HG02610 (cell line): ENCODE data around the gene EMP1.

ENCODE experiments used
- ATAC-seq: cut with Tn5 transposase; IDR thresholded peaks from one replicate; pipeline ENCODE4 v1.9.1; 2021; ENCODE audit warnings: mild to moderate bottlenecking, moderate library complexity; ENCODE audit not compliant: unreplicated experiment

EMP1 gene

DNA sequence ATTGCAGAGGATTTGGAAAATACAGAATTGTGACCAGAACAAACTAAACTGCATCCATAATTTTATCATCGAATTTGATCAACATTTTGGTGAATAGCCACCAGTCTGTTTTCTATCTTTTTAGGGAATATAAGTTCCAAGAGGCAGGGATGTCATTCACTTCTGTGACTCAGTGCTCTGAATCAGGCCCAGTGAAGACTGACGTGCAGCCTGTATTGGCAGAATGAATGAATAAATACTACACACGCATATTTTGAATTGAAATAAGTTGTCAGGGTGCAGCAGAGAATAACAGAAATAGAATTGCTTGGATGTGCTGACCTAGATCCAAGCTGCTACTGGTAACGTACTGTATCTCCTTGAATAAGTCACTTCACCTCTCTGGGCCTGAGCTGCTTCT, 1.3 kb upstream of the EMP1 start:
- no peak for ATAC-seq

DNA sequence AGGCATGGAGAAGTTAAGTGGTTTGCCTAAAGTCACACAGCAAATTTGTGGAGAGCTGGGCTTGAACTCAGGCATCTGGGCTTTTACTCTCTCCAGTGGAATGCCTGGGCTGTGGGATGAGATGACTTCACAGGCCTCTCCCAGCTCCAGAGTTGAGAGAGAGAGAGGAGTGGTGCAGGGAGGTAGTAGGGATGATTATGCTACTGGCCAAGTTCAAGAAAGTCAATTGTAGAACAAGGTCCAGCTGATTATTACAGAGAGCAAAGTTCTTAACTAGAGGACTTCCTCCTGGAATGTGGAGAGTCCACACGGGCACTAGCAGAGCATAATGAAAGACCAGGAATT, 769 bp upstream of the EMP1 start:
- ATAC-seq: no peak

GRCh38 chr12:13197032-13197431, 506 bp downstream of the EMP1 start:
- no peak for ATAC-seq

DNA sequence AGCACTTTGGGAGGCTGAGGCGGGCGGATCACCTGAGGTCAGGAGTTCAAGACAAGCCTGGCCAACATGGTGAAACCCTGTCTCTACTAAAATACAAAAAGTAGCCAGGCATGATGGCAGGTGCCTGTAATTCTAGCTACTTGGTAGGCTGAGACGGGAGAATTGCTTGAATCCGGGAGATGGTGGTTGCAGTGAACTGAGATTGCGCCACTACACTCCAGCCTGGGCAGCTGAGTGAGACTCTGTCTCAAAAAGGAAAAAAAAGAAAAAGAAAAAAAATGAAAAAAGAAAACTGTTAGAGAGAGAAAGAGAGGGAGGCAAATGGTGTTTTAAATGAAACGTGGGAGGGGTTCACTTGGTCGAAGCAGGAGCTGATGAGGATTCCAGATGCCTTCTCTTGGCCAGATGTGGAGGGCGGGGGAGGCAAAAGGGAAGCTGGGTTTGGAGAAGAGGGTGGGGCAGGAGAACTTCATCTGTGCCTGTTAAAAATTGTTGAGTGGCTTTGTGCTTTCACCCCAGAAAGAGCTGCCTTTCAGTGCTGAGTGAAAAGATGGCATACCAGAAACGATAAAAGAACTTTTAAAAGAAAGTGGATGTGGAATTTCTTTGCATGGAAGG, 1.1 kb downstream of the EMP1 start:
- no peak for ATAC-seq

GRCh38 chr12:13198241-13198640, 1.7 kb downstream of the EMP1 start:
- no peak for ATAC-seq

GRCh38 chr12:13198876-13199275, 2.4 kb downstream of the EMP1 start:
- no peak for ATAC-seq

- no peak for ATAC-seq
Observed at GRCh38 chr12:13199592-13199991, 3.1 kb downstream of the EMP1 start.

DNA sequence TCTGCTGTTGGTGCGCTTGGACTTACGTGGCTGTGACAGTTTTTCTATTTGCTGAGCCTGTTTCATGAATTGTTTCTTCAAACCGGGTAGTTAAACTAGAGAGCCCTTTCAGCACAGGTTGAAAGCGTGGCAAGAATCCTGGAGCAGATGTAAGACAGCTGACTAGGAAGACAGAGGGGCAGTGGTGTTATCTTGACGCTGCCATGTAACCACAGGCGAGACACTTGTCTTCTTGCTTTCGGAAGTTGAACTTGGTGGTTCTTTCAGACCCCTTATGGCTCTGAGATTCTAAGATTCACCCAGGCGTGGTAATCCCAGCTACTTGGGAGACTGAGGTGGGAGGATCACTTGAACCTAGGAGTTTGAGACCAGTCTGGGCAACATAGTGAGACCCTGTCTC, 4.3 kb downstream of the EMP1 start:
- no peak for ATAC-seq

DNA sequence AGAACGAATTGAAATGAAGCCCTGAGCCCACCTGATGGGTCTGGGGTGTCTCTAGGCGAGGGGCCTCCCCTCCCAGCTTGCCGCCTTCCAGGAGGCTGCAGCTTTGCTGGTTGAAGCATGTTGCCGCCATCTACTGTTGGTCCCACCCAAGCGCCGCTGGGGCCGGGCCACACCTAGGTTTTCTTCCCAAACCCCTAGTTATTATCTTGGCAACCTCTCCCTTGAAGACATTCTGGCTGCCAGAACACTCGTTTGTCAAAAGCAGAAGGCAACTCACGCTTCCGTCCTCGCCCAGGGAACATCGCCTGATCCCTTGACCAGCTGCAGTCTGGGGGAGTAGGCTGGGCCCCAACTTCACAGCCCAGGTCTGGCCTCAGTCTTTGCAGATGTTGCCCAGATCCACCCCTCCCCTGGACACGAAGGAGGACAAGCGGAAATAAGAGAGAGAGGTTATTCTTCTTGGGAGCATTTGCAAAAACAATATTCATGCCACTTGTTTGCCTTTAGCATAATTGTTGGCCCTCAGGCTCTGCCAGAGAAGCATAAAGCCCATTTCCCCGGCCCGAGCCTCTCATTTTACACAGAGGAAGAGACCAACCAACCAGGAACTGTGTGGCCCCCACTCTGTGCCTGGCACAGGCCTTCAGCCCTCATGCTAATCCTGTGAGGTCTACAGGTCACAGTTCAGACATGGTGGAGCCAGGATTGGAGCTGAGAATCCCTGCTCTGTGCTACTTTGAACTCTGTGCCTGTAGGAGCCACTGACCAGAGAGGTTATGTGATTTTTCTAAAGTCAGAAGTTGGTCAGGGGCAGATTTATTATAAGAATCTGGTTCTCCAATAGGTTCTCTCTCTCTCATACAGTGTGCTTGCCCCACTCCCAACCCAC, 6.8 kb downstream of the EMP1 start:
- ATAC-seq: no peak

DNA sequence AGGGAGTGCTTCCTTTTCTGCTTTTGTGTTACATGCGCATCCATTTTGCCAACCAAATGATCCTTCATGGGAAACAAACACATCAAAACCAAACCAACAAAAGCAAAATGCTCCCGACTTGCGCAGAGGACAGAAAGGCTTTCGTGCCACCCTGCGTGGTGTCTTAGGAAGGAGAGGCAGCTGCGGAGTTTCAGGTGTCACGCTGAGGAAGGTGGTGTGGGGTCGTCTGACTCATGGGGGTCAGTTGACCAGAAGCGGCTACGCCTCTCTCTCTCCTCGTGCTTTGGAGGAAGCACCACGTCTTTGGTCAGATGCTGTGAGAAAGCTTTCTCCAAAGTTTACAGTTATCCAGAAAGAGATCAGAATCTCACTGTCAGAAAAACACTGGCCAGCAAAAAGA, 7.9 kb downstream of the EMP1 start:
- ATAC-seq: no peak

- no peak for ATAC-seq
Observed at GRCh38 chr12:13205809-13206559, 9.5 kb downstream of the EMP1 start.

DNA sequence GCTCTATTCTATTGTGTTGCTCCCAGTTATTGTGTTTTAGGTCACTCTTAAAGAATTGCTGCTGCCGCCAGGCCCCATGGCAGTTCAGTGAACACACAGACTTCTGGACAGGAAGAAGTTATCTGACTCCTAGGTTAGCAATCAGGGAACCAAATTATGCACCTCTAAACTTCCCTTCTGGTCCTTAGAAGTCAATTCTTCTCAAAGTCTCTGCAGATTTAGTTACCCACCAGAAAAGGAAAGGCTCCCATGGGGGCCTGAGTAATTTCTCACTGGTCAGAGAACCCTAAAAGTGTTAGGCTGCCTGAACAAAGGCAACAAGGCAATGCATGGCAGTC, 10.0 kb downstream of the EMP1 start:
- no peak for ATAC-seq

DNA sequence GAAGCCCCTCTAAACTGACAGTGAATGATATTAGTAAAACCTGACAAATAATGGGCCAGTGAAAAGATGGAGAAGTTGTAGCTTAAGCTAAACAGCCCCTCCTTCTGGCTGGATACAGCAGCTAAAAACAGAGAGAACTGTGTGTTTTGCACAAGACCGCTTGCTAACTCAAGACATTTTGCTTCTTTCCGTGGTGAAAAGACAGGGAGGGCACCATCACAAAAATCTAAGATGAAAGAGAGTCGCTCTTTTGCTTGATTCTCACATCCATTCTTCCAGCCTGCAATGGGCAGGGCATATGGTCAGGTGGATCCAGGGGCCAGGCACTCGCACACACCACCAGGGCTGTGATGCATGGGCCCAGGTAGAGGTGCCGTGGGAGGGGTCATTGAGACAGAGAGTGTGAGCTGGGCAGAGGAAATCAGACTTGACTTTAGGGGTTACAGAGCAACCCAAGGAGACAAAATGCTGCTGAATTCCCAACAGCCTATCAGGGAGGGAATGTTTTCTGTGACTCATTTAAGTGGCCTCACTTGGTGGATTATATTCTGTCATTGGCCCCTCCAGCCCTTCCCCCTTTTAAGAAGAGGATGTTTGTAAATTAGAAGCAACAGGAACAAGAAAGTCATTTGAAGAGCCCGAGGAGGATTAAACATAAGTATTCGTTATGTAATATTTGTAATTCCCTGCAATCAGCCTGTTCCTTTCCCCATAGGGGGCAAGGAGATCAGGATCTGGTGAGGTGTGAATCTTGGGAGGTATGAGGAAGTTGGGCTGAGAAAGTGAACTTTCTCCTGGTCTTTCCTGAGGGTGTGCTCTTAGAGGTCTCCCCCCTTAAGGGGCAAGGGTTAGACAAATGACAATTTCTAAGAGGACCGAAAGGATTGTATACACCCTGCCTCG, 12.3 kb downstream of the EMP1 start:
- no peak for ATAC-seq

GRCh38 chr12:13209436-13210235, 13.1 kb downstream of the EMP1 start:
- no peak for ATAC-seq

DNA sequence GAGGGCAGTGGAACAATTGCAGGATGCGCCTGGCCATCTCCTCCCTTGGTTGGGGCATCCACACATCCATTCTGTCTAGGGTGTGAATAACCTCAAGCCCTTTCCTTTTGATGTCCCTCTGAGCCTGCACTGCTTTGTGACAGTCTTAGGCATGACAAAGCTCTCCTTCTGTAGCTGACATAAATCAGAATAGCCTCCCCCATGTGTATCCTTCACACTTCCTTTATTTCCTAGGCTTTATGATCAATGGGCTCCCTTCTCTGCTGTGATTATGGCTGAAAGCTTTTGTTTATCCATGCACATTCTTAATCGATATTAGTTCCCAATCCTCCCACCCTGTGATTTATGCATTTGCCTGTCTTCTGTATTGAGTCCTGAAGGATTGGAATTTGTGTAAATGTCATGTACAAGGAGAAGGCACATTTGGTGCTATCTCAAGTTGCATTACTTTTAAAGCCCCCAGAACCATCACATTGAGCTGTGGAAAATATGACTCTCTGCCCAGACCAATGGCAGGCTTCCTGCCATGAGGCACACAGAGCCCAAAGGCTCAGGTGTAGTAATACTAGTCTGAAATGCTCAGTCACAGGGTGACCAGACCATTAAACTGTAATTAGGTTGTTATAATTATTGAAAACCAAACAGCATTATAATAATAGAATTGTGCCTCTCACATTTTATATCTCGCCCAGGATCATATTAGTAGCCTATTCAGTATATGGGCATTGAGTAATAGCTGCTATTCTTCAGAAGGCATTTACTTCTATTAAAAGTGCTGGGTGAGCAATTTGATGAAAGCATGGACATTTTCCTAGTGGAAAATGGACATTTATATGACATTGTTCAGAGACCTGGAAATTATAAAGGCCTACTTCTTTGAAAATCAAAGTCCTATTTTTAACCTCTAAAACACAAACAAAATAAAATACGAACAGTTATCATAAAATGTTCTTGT, 14.0 kb downstream of the EMP1 start:
- no peak for ATAC-seq

GRCh38 chr12:13211191-13211858, 14.8 kb downstream of the EMP1 start:
- ATAC-seq: no peak

DNA sequence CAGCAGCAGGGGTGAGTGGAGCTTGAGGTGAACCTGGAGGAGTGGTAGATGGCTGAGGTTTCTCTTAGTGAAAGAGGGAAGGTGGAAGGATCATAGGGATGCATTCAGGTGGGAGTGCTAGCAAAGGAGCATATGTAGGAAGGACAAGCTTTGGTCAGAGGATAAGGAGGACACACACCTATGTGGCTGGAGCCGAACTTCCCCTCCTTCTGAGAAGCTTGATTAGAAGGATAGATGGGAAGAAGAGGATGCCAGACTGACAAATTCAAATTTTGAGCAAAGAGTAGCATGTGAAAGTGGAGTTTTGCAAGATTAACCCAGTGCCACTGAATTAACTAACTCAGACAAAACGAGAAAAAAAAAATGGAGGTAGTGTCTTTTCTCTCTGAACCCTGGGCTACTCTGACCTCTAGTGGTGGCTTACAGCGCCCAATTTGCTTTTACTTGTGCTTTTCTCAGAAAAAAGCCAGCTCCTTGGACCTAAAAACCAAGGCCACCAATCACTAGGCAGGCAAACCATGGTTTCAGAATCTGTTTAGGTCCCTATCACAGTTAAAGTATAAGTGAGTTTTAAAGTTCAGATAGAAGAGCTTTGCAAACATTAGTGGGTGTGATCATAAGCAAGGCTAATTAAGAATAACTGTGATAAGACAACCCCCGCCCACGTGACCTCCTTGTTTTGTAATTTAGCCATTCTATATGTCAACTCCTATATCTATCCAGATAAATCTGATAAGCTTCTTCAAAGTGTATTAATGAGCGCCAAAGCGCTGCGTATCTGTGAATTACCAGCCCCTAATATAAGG, 15.5 kb downstream of the EMP1 start:
- ATAC-seq: no peak

DNA sequence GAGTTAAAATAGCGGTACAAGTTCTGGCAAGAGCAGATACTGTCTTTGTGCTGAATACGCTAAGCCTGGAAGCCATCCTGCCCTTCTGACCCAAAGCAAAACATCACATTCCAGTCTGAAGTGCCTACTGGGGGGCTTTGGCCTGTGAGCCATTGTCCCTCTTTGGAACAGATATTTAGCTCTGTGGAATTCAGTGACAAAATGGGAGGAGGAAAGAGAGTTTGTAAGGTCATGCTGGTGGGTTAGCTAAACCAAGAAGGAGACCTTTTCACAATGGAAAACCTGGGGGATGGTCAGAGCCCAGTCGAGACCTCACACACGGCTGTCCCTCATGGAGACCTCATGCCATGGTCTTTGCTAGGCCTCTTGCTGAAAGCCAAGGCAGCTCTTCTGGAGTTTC, 18.5 kb downstream of the EMP1 start:
- ATAC-seq: no peak
